HCT116 (cell line): Measurements from ENCODE around the gene PYDC1. TPM values are rescaled to one million over a fixed set of nuclear protein-coding genes. Genes with fewer than 3 reads are reported as not detected.

Experiments
- ATAC-seq: fragments of 200-7000 bp; cut with Tn5 transposase; 2 replicates; pipeline ENCODE4 v1.9.1; 2020; ENCODE audit warnings: mild to moderate bottlenecking, moderate library complexity
- BruUV-seq: library from RNA; stranded (reverse); fragments of 400-500 nt; replicated peaks from 2 replicates; lab custom pipeline; 2021; lab: Mats Ljungman, UMichigan
- CTCF ChIA-PET: fragments of 300-600 bp; sonication (Branson Sonifier 250); formaldehyde crosslinking; loops from one replicate; lab custom pipeline; 2021; ENCODE audit warnings: antibody characterized with exemption; lab: Charles Lee
- POLR2A ChIA-PET: fragments of 300-600, 350-600 bp; sonication (Branson Sonifier 250); formaldehyde crosslinking; loops from one replicate; lab custom pipeline; 2021; ENCODE audit warnings: antibody characterized with exemption; lab: Charles Lee
- RAD21 ChIA-PET, 2 experiments: fragments of 300-600 bp; sonication (Branson Sonifier 250); formaldehyde crosslinking; loops; one replicate each; lab custom pipeline; 2023; ENCODE audit warnings: low total read pairs in 2 of 2; ENCODE audit not compliant: uncharacterized antibody in 2 of 2, unreplicated experiment in 2 of 2, low non-redundant PET in 1 of 2; lab: Charles Lee
- DNase-seq: peaks from one replicate; pipeline ENCODE4 v3.0.0-alpha.2; 2010; ENCODE audit warnings: low read depth, low spot score
- H2AFZ ChIP-seq: fragments of 200-600 bp; shearing (Covaris generic), sonication (generic); 2 replicates; pipeline ENCODE4 v1.6.1; 2017; ENCODE audit warnings: low read depth, mixed run types, mixed read lengths, antibody characterized with exemption, low read length; ENCODE audit not compliant: poor library complexity, severe bottlenecking
- H3K27ac ChIP-seq: 2 replicates; pipeline ENCODE4 v1.5.1; 2012; ENCODE audit warnings: low read depth, low read length
- H3K27me3 ChIP-seq: fragments of 200-600 bp; sonication (generic); 2 replicates; pipeline ENCODE4 v1.6.1; 2016; ENCODE audit warnings: mixed run types, low read length, mixed read lengths; ENCODE audit not compliant: insufficient read depth
- H3K36me3 ChIP-seq, 2 experiments: fragments of 200-500 bp in 1 of 2; fragments of 200-600 bp in 1 of 2; sonication (Bioruptor generic) in 1 of 2; sonication (generic) in 1 of 2; 2 replicates each; pipeline versions ENCODE4 v1.5.1 to v1.6.1; 2014 to 2016; ENCODE audit warnings: low read length in 2 of 2, inconsistent platforms in 1 of 2, mixed read lengths in 1 of 2, mixed run types in 1 of 2; ENCODE audit not compliant: insufficient read depth in 2 of 2, control insufficient read depth in 1 of 2
- H3K4me1 ChIP-seq, 2 experiments: fragments of 200-600 bp in 1 of 2; sonication (generic) in 1 of 2; 2 replicates each; pipeline versions ENCODE4 v1.5.1 to v1.6.1; 2012 to 2017; ENCODE audit warnings: low read length in 2 of 2, inconsistent platforms in 1 of 2, mild to moderate bottlenecking in 1 of 2, mixed read lengths in 1 of 2, mixed run types in 1 of 2, moderate library complexity in 1 of 2; ENCODE audit not compliant: insufficient read depth in 2 of 2, control insufficient read depth in 1 of 2
- H3K4me2 ChIP-seq: fragments of 200-600 bp; sonication (generic); 2 replicates; pipeline ENCODE4 v1.6.1; 2017; ENCODE audit warnings: mixed run types, low read length, mixed read lengths
- H3K4me3 ChIP-seq, 2 experiments: fragments of 200-600 bp in 1 of 2; sonication (generic) in 1 of 2; replicated peaks in 1 of 2; 2 replicates each; pipeline ENCODE4 v1.5.1; 2011 to 2016; ENCODE audit warnings: low read length in 2 of 2, control low read depth in 1 of 2, low read depth in 1 of 2, mild to moderate bottlenecking in 1 of 2, mixed read lengths in 1 of 2, mixed run types in 1 of 2
- H3K79me2 ChIP-seq: fragments of 200-600 bp; sonication (generic); 2 replicates; pipeline ENCODE4 v1.6.1; 2017; ENCODE audit warnings: mild to moderate bottlenecking, mixed run types, low read length, moderate library complexity, mixed read lengths; ENCODE audit not compliant: insufficient read depth
- H3K9ac ChIP-seq: fragments of 200-600 bp; sonication (generic); 2 replicates; pipeline ENCODE4 v1.6.1; 2016; ENCODE audit warnings: low read length, mixed read lengths
- H3K9me2 ChIP-seq: fragments of 200-600 bp; sonication (generic), shearing (Covaris generic); 2 replicates; pipeline ENCODE4 v1.6.1; 2017; ENCODE audit warnings: mixed run types, mild to moderate bottlenecking, moderate library complexity; ENCODE audit not compliant: insufficient read depth
- H3K9me3 ChIP-seq, 2 experiments: fragments of 200-500 bp in 1 of 2; fragments of 200-600 bp in 1 of 2; sonication (Bioruptor generic) in 1 of 2; sonication (generic) in 1 of 2; 2 replicates each; pipeline ENCODE4 v1.6.1; 2014 to 2017; ENCODE audit warnings: low read length in 2 of 2, mixed read lengths in 2 of 2, inconsistent platforms in 1 of 2, low read depth in 1 of 2, mild to moderate bottlenecking in 1 of 2, mixed run types in 1 of 2, moderate library complexity in 1 of 2; ENCODE audit not compliant: control insufficient read depth in 1 of 2, insufficient read depth in 1 of 2
- H4K20me1 ChIP-seq: fragments of 200-600 bp; sonication (generic), shearing (Covaris generic); 2 replicates; pipeline ENCODE4 v1.6.1; 2017; ENCODE audit warnings: mixed run types, mild to moderate bottlenecking, moderate library complexity; ENCODE audit not compliant: insufficient read depth
- CBX3 ChIP-seq: IDR thresholded peaks from 2 replicates; pipeline ENCODE4 v1.6.1; 2012; ENCODE audit warnings: low read depth
- CEBPB ChIP-seq: IDR thresholded peaks from 2 replicates; pipeline ENCODE4 v1.6.1; 2012; ENCODE audit warnings: low read depth
- EGR1 ChIP-seq: IDR thresholded peaks from 2 replicates; pipeline ENCODE4 v1.6.1; 2012; ENCODE audit warnings: low read depth
- EZH2 ChIP-seq: fragments of 200-600 bp; sonication (generic); IDR thresholded peaks from 2 replicates; pipeline ENCODE4 v1.6.1; 2017; ENCODE audit warnings: antibody characterized with exemption, mixed run types
- EZH2phosphoT487 ChIP-seq: fragments of 200-600 bp; IDR thresholded peaks from 2 replicates; pipeline ENCODE4 v1.6.1; 2018; ENCODE audit warnings: antibody characterized with exemption, borderline replicate concordance
- FOSL1 ChIP-seq: IDR thresholded peaks from 2 replicates; pipeline ENCODE4 v1.6.1; 2012; ENCODE audit warnings: low read depth
- JUND ChIP-seq: IDR thresholded peaks from 2 replicates; pipeline ENCODE4 v1.6.1; 2012
- MAX ChIP-seq: IDR thresholded peaks from 2 replicates; pipeline ENCODE4 v1.6.1; 2012
- RAD21 ChIP-seq: IDR thresholded peaks from 2 replicates; pipeline ENCODE4 v1.6.1; 2012; ENCODE audit warnings: low read depth, mild to moderate bottlenecking
- SIN3A ChIP-seq: IDR thresholded peaks from 2 replicates; pipeline ENCODE4 v1.6.1; 2012; ENCODE audit warnings: low read depth
- SP1 ChIP-seq: IDR thresholded peaks from 2 replicates; pipeline ENCODE4 v1.6.1; 2012; ENCODE audit warnings: low read depth
- SRF ChIP-seq: IDR thresholded peaks from 2 replicates; pipeline ENCODE4 v1.6.1; 2012; ENCODE audit warnings: low read depth
- ZFX ChIP-seq: fragments of 450-650 bp; IDR thresholded peaks from 2 replicates; pipeline ENCODE4 v1.6.1; 2017
- intact Hi-C: fragments of 100-400 bp; cut with micrococcal nuclease; formaldehyde crosslinking; loops from 2 replicates; pipeline ENCODE4 v1.10.0; 2022
- total RNA-seq: library from RNA; stranded (reverse); gene quantifications from one replicate; pipeline ENCODE4 v1.2.1, GENCODE V29; 2021; ENCODE audit not compliant: unreplicated experiment
- TF ChIP-seq, protein P1 (sequence below): IDR thresholded peaks from 2 replicates; pipeline ENCODE4 v1.6.1; 2012; ENCODE audit warnings: low read depth
- TF ChIP-seq, protein P2 (sequence below): IDR thresholded peaks from 2 replicates; pipeline ENCODE4 v1.6.1; 2012
- TF ChIP-seq, protein P3 (sequence below), 3 experiments: fragments of 200-600 bp in 1 of 3; sonication (generic) in 1 of 3; IDR thresholded peaks in 2 of 3; conservative IDR thresholded peaks in 1 of 3; 2 replicates each; pipeline ENCODE4 v1.5.1; 2012 to 2017; ENCODE audit warnings: low read depth in 2 of 3, low read length in 2 of 3, antibody characterized with exemption in 1 of 3, borderline replicate concordance in 1 of 3, control low read depth in 1 of 3, mild to moderate bottlenecking in 1 of 3, mixed read lengths in 1 of 3, mixed run types in 1 of 3, moderate library complexity in 1 of 3; ENCODE audit not compliant: insufficient read depth in 1 of 3
- TF ChIP-seq, protein P4 (sequence below): IDR thresholded peaks from 2 replicates; pipeline ENCODE4 v1.6.1; 2011; ENCODE audit warnings: mild to moderate bottlenecking, low read length, moderate library complexity; ENCODE audit not compliant: insufficient replicate concordance; ENCODE audit errors: extremely low read depth

The PYDC1 gene
- total RNA-seq, 1 experiment from 2014 or later, result not detected

DNA sequence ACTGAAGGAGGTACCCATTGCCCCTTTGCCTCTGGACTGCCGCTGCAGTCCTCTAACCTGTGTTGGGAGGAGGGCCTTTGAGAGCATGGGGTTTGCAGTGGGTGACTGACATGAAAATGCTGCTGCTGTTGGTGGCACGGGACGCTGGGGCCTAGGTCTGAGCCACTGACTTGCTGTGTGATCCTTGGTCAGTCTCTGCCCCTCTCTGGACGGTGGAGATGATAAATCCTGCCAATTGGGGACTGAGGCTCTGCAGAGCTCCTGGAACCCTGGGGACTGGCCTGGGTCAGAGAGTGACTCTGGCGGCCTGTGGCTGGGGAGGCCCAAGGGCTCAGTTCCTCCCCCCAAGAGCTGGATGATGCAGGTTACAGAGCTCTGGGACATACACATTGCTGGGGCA lies 6.1 kb upstream of the PYDC1 start (continued):
- TF ChIP-seq, protein P1, sequence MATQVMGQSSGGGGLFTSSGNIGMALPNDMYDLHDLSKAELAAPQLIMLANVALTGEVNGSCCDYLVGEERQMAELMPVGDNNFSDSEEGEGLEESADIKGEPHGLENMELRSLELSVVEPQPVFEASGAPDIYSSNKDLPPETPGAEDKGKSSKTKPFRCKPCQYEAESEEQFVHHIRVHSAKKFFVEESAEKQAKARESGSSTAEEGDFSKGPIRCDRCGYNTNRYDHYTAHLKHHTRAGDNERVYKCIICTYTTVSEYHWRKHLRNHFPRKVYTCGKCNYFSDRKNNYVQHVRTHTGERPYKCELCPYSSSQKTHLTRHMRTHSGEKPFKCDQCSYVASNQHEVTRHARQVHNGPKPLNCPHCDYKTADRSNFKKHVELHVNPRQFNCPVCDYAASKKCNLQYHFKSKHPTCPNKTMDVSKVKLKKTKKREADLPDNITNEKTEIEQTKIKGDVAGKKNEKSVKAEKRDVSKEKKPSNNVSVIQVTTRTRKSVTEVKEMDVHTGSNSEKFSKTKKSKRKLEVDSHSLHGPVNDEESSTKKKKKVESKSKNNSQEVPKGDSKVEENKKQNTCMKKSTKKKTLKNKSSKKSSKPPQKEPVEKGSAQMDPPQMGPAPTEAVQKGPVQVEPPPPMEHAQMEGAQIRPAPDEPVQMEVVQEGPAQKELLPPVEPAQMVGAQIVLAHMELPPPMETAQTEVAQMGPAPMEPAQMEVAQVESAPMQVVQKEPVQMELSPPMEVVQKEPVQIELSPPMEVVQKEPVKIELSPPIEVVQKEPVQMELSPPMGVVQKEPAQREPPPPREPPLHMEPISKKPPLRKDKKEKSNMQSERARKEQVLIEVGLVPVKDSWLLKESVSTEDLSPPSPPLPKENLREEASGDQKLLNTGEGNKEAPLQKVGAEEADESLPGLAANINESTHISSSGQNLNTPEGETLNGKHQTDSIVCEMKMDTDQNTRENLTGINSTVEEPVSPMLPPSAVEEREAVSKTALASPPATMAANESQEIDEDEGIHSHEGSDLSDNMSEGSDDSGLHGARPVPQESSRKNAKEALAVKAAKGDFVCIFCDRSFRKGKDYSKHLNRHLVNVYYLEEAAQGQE, result no peak

- Histone ChIP-seq H2AFZ (no peak overlapping the region), H3K4me3 (no peak overlapping the region)
- intact Hi-C loops, result no loop called here
Observed at GRCh38 chr16:31221357-31222160, 4.6 kb upstream of the PYDC1 start.

More at GRCh38 chr16:31221357-31222160, 4.6 kb upstream of the PYDC1 start:
- ChIA-PET CTCF (no interaction called here), RAD21 (no interaction called here), POLR2A (no interaction called here)
- ATAC-seq, result peak; percentile 63
- H3K4me1 ChIP-seq, result no peaks in the 10 kb centered on the region
- peaks cover 15% of the 10 kb centered on the region; the same call in 1 of the 2 replicates for H3K79me2 ChIP-seq
- no peaks in the 10 kb centered on the region for H4K20me1 ChIP-seq
- H3K9me2 ChIP-seq, result no peaks in the 10 kb centered on the region
- H3K9me3 ChIP-seq, result no peaks in the 10 kb centered on the region
- H3K36me3 ChIP-seq, result no peaks in the 10 kb centered on the region; a peak in 1 of 4 replicates
- no peaks in the 10 kb centered on the region for H3K27me3 ChIP-seq
- DNase-seq, result no peak
- no peak for TF ChIP-seq SIN3A
- no peak for TF ChIP-seq SP1
- TF ChIP-seq SRF, result no peak
- TF ChIP-seq, protein P2, sequence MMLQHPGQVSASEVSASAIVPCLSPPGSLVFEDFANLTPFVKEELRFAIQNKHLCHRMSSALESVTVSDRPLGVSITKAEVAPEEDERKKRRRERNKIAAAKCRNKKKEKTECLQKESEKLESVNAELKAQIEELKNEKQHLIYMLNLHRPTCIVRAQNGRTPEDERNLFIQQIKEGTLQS, result no peak
- no peak for TF ChIP-seq EZH2
- no peak for TF ChIP-seq EZH2phosphoT487
- no peak for TF ChIP-seq CBX3
- no peak for TF ChIP-seq RAD21
- no peak for TF ChIP-seq MAX
- TF ChIP-seq, protein P3, sequence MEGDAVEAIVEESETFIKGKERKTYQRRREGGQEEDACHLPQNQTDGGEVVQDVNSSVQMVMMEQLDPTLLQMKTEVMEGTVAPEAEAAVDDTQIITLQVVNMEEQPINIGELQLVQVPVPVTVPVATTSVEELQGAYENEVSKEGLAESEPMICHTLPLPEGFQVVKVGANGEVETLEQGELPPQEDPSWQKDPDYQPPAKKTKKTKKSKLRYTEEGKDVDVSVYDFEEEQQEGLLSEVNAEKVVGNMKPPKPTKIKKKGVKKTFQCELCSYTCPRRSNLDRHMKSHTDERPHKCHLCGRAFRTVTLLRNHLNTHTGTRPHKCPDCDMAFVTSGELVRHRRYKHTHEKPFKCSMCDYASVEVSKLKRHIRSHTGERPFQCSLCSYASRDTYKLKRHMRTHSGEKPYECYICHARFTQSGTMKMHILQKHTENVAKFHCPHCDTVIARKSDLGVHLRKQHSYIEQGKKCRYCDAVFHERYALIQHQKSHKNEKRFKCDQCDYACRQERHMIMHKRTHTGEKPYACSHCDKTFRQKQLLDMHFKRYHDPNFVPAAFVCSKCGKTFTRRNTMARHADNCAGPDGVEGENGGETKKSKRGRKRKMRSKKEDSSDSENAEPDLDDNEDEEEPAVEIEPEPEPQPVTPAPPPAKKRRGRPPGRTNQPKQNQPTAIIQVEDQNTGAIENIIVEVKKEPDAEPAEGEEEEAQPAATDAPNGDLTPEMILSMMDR (IDR thresholded peaks at IDR 0.05 in 2 of 3, conservative IDR thresholded peaks at IDR 0.05 in 1 of 3; ENCODE audit: borderline replicate concordance in 1 of 3, insufficient read depth in 1 of 3, low read depth in 2 of 3, low read length in 2 of 3), result no peak
- no peak for TF ChIP-seq FOSL1
- TF ChIP-seq CEBPB, result no peak
- TF ChIP-seq ZFX, result no peak
- TF ChIP-seq, protein P4, sequence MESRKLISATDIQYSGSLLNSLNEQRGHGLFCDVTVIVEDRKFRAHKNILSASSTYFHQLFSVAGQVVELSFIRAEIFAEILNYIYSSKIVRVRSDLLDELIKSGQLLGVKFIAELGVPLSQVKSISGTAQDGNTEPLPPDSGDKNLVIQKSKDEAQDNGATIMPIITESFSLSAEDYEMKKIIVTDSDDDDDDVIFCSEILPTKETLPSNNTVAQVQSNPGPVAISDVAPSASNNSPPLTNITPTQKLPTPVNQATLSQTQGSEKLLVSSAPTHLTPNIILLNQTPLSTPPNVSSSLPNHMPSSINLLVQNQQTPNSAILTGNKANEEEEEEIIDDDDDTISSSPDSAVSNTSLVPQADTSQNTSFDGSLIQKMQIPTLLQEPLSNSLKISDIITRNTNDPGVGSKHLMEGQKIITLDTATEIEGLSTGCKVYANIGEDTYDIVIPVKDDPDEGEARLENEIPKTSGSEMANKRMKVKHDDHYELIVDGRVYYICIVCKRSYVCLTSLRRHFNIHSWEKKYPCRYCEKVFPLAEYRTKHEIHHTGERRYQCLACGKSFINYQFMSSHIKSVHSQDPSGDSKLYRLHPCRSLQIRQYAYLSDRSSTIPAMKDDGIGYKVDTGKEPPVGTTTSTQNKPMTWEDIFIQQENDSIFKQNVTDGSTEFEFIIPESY, result no peak
- no peak for TF ChIP-seq EGR1
- TF ChIP-seq JUND, result no peak
- no peak overlapping the region for H3K4me2 ChIP-seq
- H3K9ac ChIP-seq, result no peak overlapping the region
- no peak overlapping the region for H3K27ac ChIP-seq
- BruUV-seq, result no TSS peak
